ENCODE measurements around the gene AKAP8L.
A peak's percentile ranks its signal among the peaks of the same experiment; 100 is the strongest.
"Not testable (repeated sequence)": the region's sequence is repeated elsewhere in the genome, so short reads cannot be mapped to it uniquely, and the experiment has no call there.

Gene AKAP8L

GRCh38 chr19:15352535-15352934, 66.3 kb downstream of the AKAP8L start:
- not testable (repeated sequence) for DNase-seq

- DNase-seq = not testable (repeated sequence)
Measured at GRCh38 chr19:15341328-15341727, 77.5 kb downstream of the AKAP8L start.

DNA sequence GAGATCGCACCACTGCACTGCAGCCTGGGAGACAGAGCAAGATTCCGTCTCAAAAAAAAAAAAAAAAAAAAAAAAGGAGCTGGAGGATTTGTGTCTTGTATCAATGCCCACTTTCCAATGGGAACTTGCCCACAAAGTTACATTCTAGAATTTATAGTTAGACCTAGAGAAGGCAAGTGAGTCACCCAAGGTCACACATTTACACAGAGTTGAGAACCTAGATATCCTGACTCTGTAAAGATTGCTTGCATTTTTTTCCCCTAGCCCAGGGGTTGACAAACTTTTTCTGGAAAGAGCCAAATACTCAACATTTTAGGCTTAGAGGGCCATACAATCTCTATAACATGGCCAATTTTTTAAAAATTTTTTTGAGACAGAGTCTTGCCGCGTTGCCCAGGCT, 78.7 kb downstream of the AKAP8L start:
- no peak for DNase-seq

DNA sequence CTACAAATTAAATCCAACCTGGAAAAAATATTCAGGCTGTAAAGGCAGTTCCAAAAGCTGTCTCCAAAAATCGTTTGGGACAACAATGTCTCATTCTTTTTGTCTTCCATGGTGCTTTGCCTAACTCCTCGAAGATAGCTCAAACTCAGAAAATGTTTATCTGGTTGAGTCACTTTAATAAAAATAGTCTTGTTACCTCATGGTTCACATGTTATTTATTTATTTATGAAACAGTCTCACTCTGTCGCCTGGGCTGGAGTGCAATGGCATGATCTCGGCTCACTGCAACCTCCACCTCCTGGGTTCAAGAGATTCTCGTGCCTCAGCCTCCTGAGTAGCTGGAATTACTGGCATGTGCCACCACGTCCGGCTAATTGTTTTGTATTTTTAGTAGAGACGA, 81.6 kb downstream of the AKAP8L start:
- DNase-seq = no peak

GRCh38 chr19:15335992-15336391, 82.8 kb downstream of the AKAP8L start:
- DNase-seq = not testable (repeated sequence)

- DNase-seq = peak in 13 of 14 donors; percentile 5 to 85 (median 54)
Measured at GRCh38 chr19:15332311-15332996, 86.3 kb downstream of the AKAP8L start, which contains the start of gene BRD4. Gene BRD4 (minus strand): TSS chr19:15332539. CDS start chr19:15273099, 59,440 bp downstream.

DNA sequence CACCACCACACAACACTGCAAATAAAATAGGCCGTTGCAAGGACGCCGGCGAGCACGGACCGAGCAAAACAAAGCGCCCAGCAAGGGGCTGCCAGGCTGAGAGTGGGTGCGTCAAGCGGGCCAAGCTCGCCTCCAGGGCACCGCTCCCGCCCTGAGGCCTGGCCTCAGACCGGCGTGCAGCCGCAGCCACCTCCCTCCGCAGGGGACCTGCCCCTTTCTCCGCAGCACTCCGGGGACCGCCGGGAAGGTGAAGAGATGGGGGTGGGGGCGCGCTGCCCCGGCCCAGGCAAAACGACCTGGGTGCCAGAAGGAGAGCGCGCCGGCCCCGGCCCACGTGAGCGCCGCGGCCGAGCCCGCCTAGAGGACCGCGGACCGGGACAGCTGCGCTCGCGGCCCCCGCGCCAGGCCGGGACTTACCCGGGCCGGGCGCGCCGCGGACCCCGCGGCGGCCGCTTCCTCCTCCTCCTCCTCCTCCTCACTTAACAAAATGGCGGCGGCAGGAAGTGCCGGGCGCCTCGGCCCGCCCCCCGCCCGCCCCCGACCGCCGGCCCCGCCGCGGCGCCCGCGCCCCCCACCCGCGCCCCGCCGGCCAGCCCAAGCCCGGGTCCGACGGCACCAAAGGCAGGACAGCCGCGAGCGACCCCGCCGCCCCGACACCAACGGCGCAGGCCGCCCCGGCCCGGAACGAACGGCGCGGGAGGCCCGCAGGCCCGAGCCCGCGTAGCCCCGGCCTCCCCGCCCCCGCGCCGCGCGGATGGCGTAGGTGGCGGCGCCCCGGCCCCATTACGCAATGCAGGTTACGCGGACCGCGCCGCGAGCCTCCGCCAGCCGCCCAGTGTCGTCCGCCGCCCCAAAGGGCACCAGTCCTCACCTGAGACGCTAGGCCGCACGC, 87.1 kb downstream of the AKAP8L start:
- DNase-seq = peak in 11 of 14 donors; percentile 32 to 81 (median 50)

DNA sequence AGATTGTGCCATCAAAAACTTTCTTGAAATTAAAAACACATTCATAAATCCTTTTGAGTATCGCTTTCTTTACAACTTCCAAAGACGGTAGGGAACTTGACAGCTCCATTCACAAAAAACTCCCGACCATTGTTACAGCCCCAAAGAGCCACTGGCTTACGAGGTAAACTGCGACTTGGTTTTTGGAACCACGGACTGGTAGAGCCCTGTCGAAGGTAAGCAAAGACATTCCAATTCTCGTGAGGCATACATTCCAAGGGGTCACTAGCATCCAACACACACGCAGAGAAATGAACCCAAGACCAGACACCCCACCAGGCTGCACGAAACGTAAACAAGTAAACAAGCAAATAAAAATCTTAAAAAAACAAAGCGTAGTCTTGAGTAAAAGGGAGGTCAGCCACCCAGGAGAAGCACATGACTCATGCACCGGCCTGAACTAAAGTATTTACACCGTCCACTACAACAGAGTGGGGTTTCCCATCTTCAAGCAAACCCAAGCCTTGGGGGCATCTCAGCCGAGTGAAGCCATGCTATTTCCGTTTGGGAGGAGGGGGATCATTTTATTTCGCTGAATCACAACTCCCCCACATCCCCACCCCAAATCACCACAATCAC, 87.9 kb downstream of the AKAP8L start:
- DNase-seq = peak in 1 of 14 donors; percentile 27
